GM19467 (cell line): Measurements from ENCODE around the gene SEC24C.
A peak's percentile ranks its signal among the peaks of the same experiment; 100 is the strongest.
"Not testable (repeated sequence)": the region's sequence is repeated elsewhere in the genome, so short reads cannot be mapped to it uniquely, and the experiment has no call there.

Experiments used
- ATAC-seq: cut with Tn5 transposase; IDR thresholded peaks from one replicate; pipeline ENCODE4 v1.9.1; 2021; ENCODE audit warnings: mild to moderate bottlenecking, moderate library complexity; ENCODE audit not compliant: unreplicated experiment

The SEC24C gene

GRCh38 chr10:73771722-73772280, 27.6 kb downstream of the SEC24C start:
- peak; percentile 40 for ATAC-seq

- ATAC-seq, result peak; percentile 51
Measured at GRCh38 chr10:73772281-73773151, 28.3 kb downstream of the SEC24C start.

- no peak for ATAC-seq
Measured at GRCh38 chr10:73773152-73773879, 29.1 kb downstream of the SEC24C start.

- ATAC-seq, result no peak
Measured at GRCh38 chr10:73774637-73775036, 30.5 kb downstream of the SEC24C start.

DNA sequence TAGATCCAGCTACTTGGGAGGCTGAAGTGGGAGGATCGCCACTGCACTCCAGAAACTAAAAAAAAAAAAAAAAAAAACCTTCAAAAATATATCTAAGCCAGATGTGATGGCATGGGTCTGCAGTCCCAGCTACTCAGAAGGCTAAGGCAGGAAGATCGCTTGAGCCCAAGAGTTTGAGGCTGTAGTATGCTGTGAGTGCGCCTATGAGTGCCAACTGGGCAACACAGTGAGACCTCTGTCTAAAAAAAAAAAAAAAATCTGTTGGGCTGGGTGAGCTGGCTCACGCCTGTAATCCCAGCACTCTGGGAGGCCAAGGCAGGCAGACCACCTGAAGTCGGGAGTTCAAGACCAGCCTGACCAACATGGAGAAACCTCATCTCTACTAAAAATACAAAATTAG, 34.8 kb downstream of the SEC24C start:
- no peak for ATAC-seq

DNA sequence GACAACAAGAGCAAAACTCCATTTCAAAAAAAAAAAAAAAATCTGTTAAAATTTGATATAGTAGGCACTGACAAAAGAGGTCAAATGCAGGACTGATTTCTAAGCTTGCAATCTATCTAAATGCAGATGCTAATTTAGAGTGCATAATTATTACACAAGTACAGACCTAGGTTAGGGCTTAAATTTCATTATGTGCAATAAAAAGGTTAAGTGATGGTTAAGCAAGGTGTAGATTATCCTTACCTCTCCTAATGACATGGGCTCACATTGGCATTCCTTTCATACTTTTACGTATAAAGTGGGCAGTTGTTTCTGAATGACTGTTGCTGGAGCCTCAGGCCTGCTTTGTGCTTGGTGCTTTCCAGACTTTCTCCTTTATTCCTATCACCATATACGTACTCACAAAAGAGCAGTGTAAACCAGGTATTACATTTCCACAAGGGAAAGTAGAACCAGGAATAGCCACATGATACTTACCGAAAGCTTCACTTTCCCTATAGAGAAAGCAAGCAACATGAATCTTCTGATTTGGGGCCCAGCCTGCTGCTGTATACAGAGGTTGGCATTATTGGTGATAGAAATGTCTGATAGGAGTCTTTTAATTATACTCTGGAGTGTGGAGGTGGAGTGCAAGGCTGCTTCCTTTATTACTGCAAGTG, 35.5 kb downstream of the SEC24C start:
- ATAC-seq, result no peak

DNA sequence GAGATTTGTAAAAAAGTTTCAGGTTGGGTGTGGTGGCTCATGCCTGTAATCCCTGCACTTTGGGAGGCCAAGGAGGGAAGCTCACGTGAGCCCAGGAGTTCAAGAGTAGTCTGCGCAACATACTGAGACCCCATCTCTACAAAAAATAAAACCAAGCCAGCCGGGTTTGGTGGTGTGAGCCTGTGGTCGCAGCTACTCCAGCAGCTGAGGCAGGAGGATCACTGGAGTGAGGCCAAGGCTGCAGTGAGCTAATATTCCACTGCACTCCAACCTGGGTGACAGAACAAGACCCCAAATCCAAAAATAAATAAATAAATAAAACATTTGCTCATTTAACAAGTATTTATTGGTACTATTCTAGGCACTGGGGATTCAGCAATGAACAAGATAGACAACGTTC, 36.1 kb downstream of the SEC24C start:
- no peak for ATAC-seq

GRCh38 chr10:73780966-73781365, 36.8 kb downstream of the SEC24C start:
- ATAC-seq, result no peak

GRCh38 chr10:73781548-73781878, 37.3 kb downstream of the SEC24C start:
- no peak for ATAC-seq

DNA sequence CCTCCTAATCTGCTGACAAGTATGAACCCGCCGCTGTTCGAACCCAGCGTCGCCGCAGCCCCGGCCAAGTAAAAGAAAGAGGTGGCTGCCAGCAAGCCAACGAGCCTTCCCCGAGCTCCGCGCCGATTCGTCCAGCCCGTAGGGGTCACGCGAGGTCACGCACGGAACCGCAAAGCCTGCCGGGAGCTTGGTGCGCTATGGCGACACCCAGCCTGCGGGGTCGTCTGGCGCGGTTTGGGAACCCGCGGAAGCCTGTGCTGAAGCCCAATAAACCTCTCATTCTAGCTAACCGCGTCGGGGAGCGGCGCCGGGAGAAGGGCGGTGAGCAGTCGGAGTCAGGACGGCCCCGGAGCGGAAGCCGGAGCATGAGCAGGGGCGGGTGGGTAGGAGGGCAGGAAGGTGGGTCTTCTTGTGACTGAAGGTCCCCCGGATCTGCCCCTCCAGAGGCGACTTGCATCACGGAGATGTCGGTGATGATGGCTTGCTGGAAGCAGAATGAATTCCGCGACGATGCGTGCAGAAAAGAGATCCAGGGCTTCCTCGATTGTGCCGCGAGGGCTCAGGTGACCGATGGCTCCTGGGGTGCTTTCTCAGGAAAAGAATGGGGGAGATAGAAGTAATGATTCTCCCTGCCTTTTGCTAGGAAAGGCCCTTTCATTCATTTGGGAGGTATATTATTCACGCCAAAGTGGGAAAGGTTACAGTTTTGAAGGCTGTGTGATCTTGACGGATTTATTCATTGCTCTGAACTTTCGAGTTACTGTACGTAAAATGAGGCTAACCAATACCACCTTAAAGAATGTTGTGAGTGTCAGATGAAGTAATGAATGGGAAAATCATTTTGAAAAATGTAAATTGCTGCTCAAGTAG, 37.9 kb downstream of the SEC24C start, which contains the start of gene CHCHD1:
Gene CHCHD1, plus strand, starts transcription at position 170 of the 870 bp plus-strand sequence. Its CDS starts 28 bp downstream, at position 198.
- ATAC-seq, result peak; percentile 58

DNA sequence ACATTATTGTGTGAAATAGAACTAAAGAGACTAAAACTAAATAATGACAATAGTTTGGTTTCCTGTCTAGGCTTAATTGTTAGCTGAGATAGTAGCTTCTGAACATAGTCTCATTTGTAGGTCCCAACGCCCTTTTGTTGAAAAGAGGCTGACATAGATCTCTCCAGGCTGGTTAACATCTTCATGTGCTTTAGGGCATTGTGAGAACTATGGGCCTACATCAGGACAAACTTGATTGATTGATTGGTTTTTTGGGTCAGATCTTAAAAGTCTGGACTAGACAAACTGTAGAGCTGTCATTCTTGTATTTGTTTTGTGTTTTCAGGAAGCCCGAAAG, 38.5 kb downstream of the SEC24C start:
- no peak for ATAC-seq

- ATAC-seq, result peak; percentile 70
Measured at GRCh38 chr10:73785211-73785720, 41.1 kb downstream of the SEC24C start, which contains the start of gene ZSWIM8. ZSWIM8 (plus strand) TSS chr10:73785606; CDS start chr10:73785879, 273 bp downstream.

- peak; percentile 2 for ATAC-seq
Measured at GRCh38 chr10:73785721-73786511, 41.7 kb downstream of the SEC24C start.

DNA sequence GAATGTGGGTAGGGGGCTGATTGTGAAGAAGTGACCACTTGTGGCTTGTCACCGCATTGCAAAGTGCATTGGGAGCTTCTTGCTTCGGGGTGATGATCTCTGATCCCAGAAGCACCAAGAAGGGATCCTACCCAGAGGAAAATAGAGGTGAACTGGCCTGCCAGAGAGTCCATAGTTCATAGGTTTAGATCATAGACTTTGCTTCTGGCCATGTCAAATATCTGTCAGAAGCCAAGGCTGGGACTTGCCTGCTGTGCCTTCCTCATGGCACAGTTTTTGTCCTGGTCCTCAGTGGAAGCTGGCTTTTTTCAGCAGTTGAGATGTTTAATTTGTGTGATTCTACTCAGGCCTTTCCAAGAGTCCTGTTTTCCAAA, 42.3 kb downstream of the SEC24C start:
- ATAC-seq, result no peak

GRCh38 chr10:73787031-73787800, 43.0 kb downstream of the SEC24C start:
- ATAC-seq, result not testable (repeated sequence)

GRCh38 chr10:73788864-73789658, 44.9 kb downstream of the SEC24C start:
- ATAC-seq, result no peak

DNA sequence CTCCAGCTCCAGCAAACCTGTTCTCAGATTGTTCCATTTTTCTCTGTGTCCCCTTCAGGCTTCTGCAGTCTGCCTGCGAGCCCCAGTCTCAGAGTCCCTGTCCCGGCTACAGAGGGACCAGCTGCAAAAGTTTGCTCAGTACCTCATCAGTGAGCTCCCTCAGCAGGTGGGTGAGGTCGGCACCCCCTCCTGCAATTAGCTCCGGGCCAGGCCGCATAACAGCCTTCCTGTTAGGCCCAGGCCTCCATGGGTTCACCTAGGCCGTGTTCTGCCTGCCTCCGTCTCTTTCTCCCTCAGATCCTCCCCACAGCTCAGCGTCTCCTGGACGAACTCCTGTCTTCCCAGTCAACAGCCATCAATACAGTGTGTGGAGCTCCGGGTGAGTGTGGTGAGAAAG, 45.5 kb downstream of the SEC24C start:
- ATAC-seq, result no peak
